K562 (cell line): Measurements from ENCODE around the gene GCN1. TPM values are rescaled to one million over a fixed set of nuclear protein-coding genes. Genes with fewer than 3 reads are reported as not detected.
A peak's percentile ranks its signal among the peaks of the same experiment; 100 is the strongest.

Experiments
- BRCA1 ChIP-seq, 2 experiments: fragments of 450-650 bp in 1 of 2; sonication (generic) in 1 of 2; formaldehyde crosslinking in 1 of 2; IDR thresholded peaks; 2 replicates each; pipeline versions ENCODE4 v1.5.0 to v1.6.1; 2017 to 2020; ENCODE audit warnings: mild to moderate bottlenecking in 1 of 2, missing genetic modification reagents in 1 of 2
- CHD1 ChIP-seq: fragments of 200-600 bp; sonication (generic); IDR thresholded peaks from one replicate; pipeline ENCODE4 v1.6.1; 2012; ENCODE audit warnings: mild to moderate bottlenecking, moderate library complexity, low read length, inconsistent platforms
- DACH1 ChIP-seq: fragments of 450-650 bp; IDR thresholded peaks from 2 replicates; pipeline ENCODE4 v1.6.1; 2018; ENCODE audit not compliant: partially characterized antibody
- E2F1 ChIP-seq: sonication (generic); formaldehyde crosslinking; IDR thresholded peaks from 2 replicates; pipeline ENCODE4 v1.8.1; 2023; ENCODE audit warnings: mild to moderate bottlenecking, missing genetic modification reagents, moderate library complexity
- FOXJ3 ChIP-seq: sonication (generic); formaldehyde crosslinking; IDR thresholded peaks from 2 replicates; pipeline ENCODE4 v1.4.0; 2020; ENCODE audit warnings: mild to moderate bottlenecking, missing genetic modification reagents
- JUND ChIP-seq, 2 experiments: IDR thresholded peaks; 2 replicates in 1 of 2; 3 replicates in 1 of 2; pipeline ENCODE4 v1.6.1; 2011; ENCODE audit warnings: borderline replicate concordance in 2 of 2, low read depth in 2 of 2, low read length in 2 of 2, improper control_type of control experiment in 1 of 2, missing biosample characterization in 1 of 2, missing genetic modification characterization in 1 of 2, missing genetic modification reagents in 1 of 2
- L3MBTL2 ChIP-seq: fragments of 450-650 bp; IDR thresholded peaks from 2 replicates; pipeline ENCODE4 v1.6.1; 2016; ENCODE audit warnings: mild to moderate bottlenecking, moderate library complexity
- MGA ChIP-seq: fragments of 450-650 bp; IDR thresholded peaks from 2 replicates; pipeline ENCODE4 v1.6.1; 2016; ENCODE audit warnings: mild to moderate bottlenecking, moderate library complexity
- MIER1 ChIP-seq: fragments of 450-650 bp; IDR thresholded peaks from 2 replicates; pipeline ENCODE4 v1.6.1; 2016; ENCODE audit warnings: antibody characterized with exemption, mild to moderate bottlenecking, low read depth
- OTX1 ChIP-seq: fragments of 450-650 bp; formaldehyde crosslinking; IDR thresholded peaks from 2 replicates; pipeline ENCODE4 v1.4.0; 2022; ENCODE audit warnings: mild to moderate bottlenecking
- ZBTB9 ChIP-seq: fragments of 450-650 bp; formaldehyde crosslinking; IDR thresholded peaks from 2 replicates; pipeline ENCODE4 v1.4.0; 2020; ENCODE audit warnings: mild to moderate bottlenecking, moderate library complexity
- ZNF133 ChIP-seq: fragments of 250-450 bp; sonication (Bioruptor Pico); IDR thresholded peaks from 2 replicates; pipeline ENCODE4 v1.4.0; 2020; ENCODE audit warnings: mild to moderate bottlenecking
- polyA plus RNA-seq, 8 experiments: library from polyadenylated mRNA; depleted of rRNA in 4 of 8; stranded (reverse) in 5 of 8; unstranded in 3 of 8; fragments of >200 nt; fragmentation: Nextera tagmentation in 2 of 8; fragmentation: Illumina TruSeq in 1 of 8; extraction: Ambion mirVana in 2 of 8; extraction: Trizol in 1 of 8; gene quantifications; 2 replicates each; pipeline versions ENCODE4 v1.2.1 to v1.2.3, GENCODE V29; 2011 to 2014; ENCODE audit warnings: inconsistent platforms in 1 of 8, missing spikeins in 1 of 8
- total RNA-seq, 7 experiments: library from RNA; depleted of rRNA in 6 of 7; stranded (reverse); fragments of >200 nt in 6 of 7; fragmentation: Illumina TruSeq in 2 of 7; extraction: Trizol in 2 of 7; gene quantifications; 2 replicates each; pipeline versions ENCODE4 v1.2.1 to v1.2.3, GENCODE V29; 2011 to 2021; ENCODE audit warnings: low replicate concordance in 1 of 7

Gene GCN1
- total and polyA plus RNA-seq, 9 of the 15 experiments (the other 6 are each of a cell fraction or from before 2014, with no cell fraction given): 11.9 to 190 (median 51.7) TPM

- TF ChIP-seq FOXJ3 (CRISPR knock-in tag) (no peak), ZNF133 (CRISPR knock-in tag) (no peak), E2F1 (peak; percentile 85), JUND (IDR thresholded peaks at IDR 0.05; ENCODE audit: borderline replicate concordance, low read depth, low read length) (peak; percentile 20; the same call in 1 of the 2 replicates), JUND (tag; IDR thresholded peaks at IDR 0.05; ENCODE audit: borderline replicate concordance, low read depth, low read length) (no peak; the same call in 1 of the 3 replicates), L3MBTL2 (peak; percentile 97), DACH1 (no peak), ZBTB9 (CRISPR knock-in tag) (no peak; the same call in 1 of the 2 replicates), OTX1 (peak; percentile 82; the same call in 1 of the 2 replicates), MIER1 (no peak), MGA (peak; percentile 92), CHD1 (no peak), BRCA1 (IDR thresholded peaks at IDR 0.05) (no peak), BRCA1 (CRISPR knock-in tag; IDR thresholded peaks at IDR 0.05) (0 out of 2 replicates have a peak, but pooled peaks have one; percentile 42)
Measured at GRCh38 chr12:120194534-120195395, at the start of gene GCN1 (continued).
